K562 (cell line): Measurements from ENCODE around the gene HPSE2. TPM values are rescaled to one million over a fixed set of nuclear protein-coding genes. Genes with fewer than 3 reads are reported as not detected.

Experiments used
- ATAC-seq: fragments of 200-7000 bp; cut with Tn5 transposase; 3 replicates; pipeline ENCODE4 v1.9.1; 2020; ENCODE audit warnings: moderate library complexity
- BruUV-seq: library from RNA; stranded (reverse); fragments of 400-500 nt; replicated peaks from 2 replicates; lab custom pipeline; 2021; lab: Mats Ljungman, UMichigan
- CTCF ChIA-PET: fragments of 300-600 bp; formaldehyde crosslinking; extraction: SDS; loops from one replicate; lab custom pipeline; 2021; ENCODE audit warnings: low intra/inter-chr PET ratio; lab: Yijun Ruan, JAX
- POLR2A ChIA-PET: fragments of 300-600, 350-650 bp; sonication (Branson Sonifier 250); formaldehyde crosslinking; extraction: SDS; loops from one replicate; lab custom pipeline; 2021; ENCODE audit warnings: antibody characterized with exemption, inconsistent platforms; lab: Yijun Ruan, JAX
- DNase-seq, 4 experiments: peaks; one replicate each; pipeline versions ENCODE4 v3.0.0 to v3.0.0-alpha.2; 2011 to 2018; ENCODE audit warnings: low spot score in 3 of 4, mixed read lengths in 3 of 4; ENCODE audit errors: extremely low read depth in 1 of 4
- FAIRE-seq: peaks from 2 replicates; lab custom pipeline; 2011; peaks lifted over from hg19 to GRCh38; lab: Jason Lieb, UNC
- H2AFZ ChIP-seq: 2 replicates; pipeline ENCODE4 v1.6.0; 2011; ENCODE audit warnings: low read depth, low read length, control low read depth, inconsistent platforms
- H3K27ac ChIP-seq: fragments of 200-600 bp; 3 replicates; pipeline ENCODE4 v1.8.0; 2011; ENCODE audit warnings: low read depth, mild to moderate bottlenecking, control low read depth, inconsistent platforms, low read length, moderate library complexity, mixed read lengths; ENCODE audit errors: extremely low read depth
- H3K27me3 ChIP-seq, 2 experiments: fragments of 300-600 bp in 1 of 2; 2 replicates in 1 of 2; 3 replicates in 1 of 2; pipeline versions ENCODE4 v1.6.0 to v1.8.0; 2011; ENCODE audit warnings: inconsistent platforms in 2 of 2, low read length in 2 of 2, mild to moderate bottlenecking in 1 of 2, mixed read lengths in 1 of 2, moderate library complexity in 1 of 2; ENCODE audit not compliant: control insufficient read depth in 2 of 2, insufficient read depth in 2 of 2
- H3K36me3 ChIP-seq: fragments of 300-600 bp; 3 replicates; pipeline ENCODE4 v1.8.0; 2011; ENCODE audit warnings: mild to moderate bottlenecking, low read length, inconsistent platforms; ENCODE audit not compliant: control insufficient read depth, insufficient read depth
- H3K4me1 ChIP-seq, 2 experiments: fragments of 200-600 bp in 1 of 2; replicated peaks in 1 of 2; 2 replicates in 1 of 2; 3 replicates in 1 of 2; pipeline versions ENCODE4 v1.5.1 to v1.8.0; 2011; ENCODE audit warnings: inconsistent platforms in 2 of 2, low read length in 2 of 2, mild to moderate bottlenecking in 1 of 2, mixed read lengths in 1 of 2, moderate library complexity in 1 of 2; ENCODE audit not compliant: control insufficient read depth in 2 of 2, insufficient read depth in 2 of 2
- H3K4me2 ChIP-seq: 2 replicates; pipeline ENCODE4 v1.6.1; 2011; ENCODE audit warnings: low read length, control low read depth, inconsistent platforms, mixed read lengths; ENCODE audit not compliant: insufficient read depth
- H3K4me3 ChIP-seq: fragments of 200-600 bp; sonication (generic), shearing (Covaris generic); 2 replicates; pipeline ENCODE4 v1.5.1; 2016; ENCODE audit warnings: control low read depth, inconsistent platforms
- H3K79me2 ChIP-seq: fragments of 200-600 bp; 3 replicates; pipeline ENCODE4 v1.8.0; 2011; ENCODE audit warnings: low read length, inconsistent platforms; ENCODE audit not compliant: control insufficient read depth, insufficient read depth
- H3K9ac ChIP-seq, 2 experiments: 2 replicates each; pipeline versions ENCODE4 v1.6.0 to v1.6.1; 2011; ENCODE audit warnings: low read depth in 2 of 2, low read length in 2 of 2, control low read depth in 1 of 2, inconsistent platforms in 1 of 2, mild to moderate bottlenecking in 1 of 2, mixed read lengths in 1 of 2; ENCODE audit not compliant: insufficient read depth in 1 of 2
- H3K9me1 ChIP-seq: one replicate; pipeline ENCODE4 v1.6.0; 2011; ENCODE audit warnings: inconsistent platforms, mild to moderate bottlenecking, low read length, moderate library complexity; ENCODE audit not compliant: control insufficient read depth, insufficient read depth
- H3K9me3 ChIP-seq: replicated peaks from 2 replicates; pipeline ENCODE4 v1.5.1; 2011; ENCODE audit warnings: low read depth, low read length, inconsistent platforms; ENCODE audit not compliant: control insufficient read depth, insufficient read depth
- H4K20me1 ChIP-seq: replicated peaks from 2 replicates; pipeline ENCODE4 v1.6.1; 2011; ENCODE audit warnings: low read length, inconsistent platforms, mixed read lengths; ENCODE audit not compliant: control insufficient read depth, insufficient read depth
- EZH2 ChIP-seq: IDR thresholded peaks from 2 replicates; pipeline ENCODE4 v1.6.1; 2012; ENCODE audit warnings: low read depth, mild to moderate bottlenecking, inconsistent platforms, low read length, borderline replicate concordance
- FOXA3 ChIP-seq, 2 experiments: fragments of 450-650 bp in 1 of 2; sonication (generic) in 1 of 2; formaldehyde crosslinking; IDR thresholded peaks in 1 of 2; conservative IDR thresholded peaks in 1 of 2; 2 replicates each; pipeline versions ENCODE4 v1.4.0 to v1.8.0; 2020 to 2022; ENCODE audit warnings: mild to moderate bottlenecking in 2 of 2, missing genetic modification reagents in 1 of 2
- FOXJ2 ChIP-seq: fragments of 200-800 bp; sonication (Bioruptor generic); IDR thresholded peaks from 2 replicates; pipeline ENCODE4 v1.6.1; 2016; ENCODE audit warnings: missing genetic modification characterization, missing compliant biosample characterization
- KDM5B ChIP-seq: fragments of 200-600 bp; sonication (generic); IDR thresholded peaks from 2 replicates; pipeline ENCODE4 v1.6.1; 2012; ENCODE audit warnings: low read depth, mild to moderate bottlenecking, moderate library complexity, low read length, control low read depth, inconsistent platforms; ENCODE audit not compliant: insufficient replicate concordance
- MITF ChIP-seq: IDR thresholded peaks from 2 replicates; pipeline ENCODE4 v1.6.1; 2014; ENCODE audit warnings: antibody characterized with exemption
- NFE2L1 ChIP-seq: fragments of 450-650 bp; IDR thresholded peaks from 2 replicates; pipeline ENCODE4 v1.6.1; 2016; ENCODE audit warnings: missing genetic modification characterization, low read depth, mild to moderate bottlenecking, missing compliant biosample characterization, moderate library complexity, borderline replicate concordance
- NKRF ChIP-seq: fragments of 450-650 bp; IDR thresholded peaks from 2 replicates; pipeline ENCODE4 v1.6.1; 2016; ENCODE audit warnings: borderline replicate concordance
- NR2F6 ChIP-seq: fragments of 450-650 bp; formaldehyde crosslinking; IDR thresholded peaks from 2 replicates; pipeline ENCODE4 v1.4.0; 2020; ENCODE audit warnings: mild to moderate bottlenecking
- POLR2AphosphoS5 ChIP-seq: IDR thresholded peaks from 2 replicates; pipeline ENCODE4 v1.6.1; 2011; ENCODE audit warnings: mild to moderate bottlenecking, low read depth, low read length, moderate library complexity; ENCODE audit not compliant: control insufficient read depth, insufficient read depth
- PYGO2 ChIP-seq: fragments of 450-650 bp; IDR thresholded peaks from 2 replicates; pipeline ENCODE4 v1.6.1; 2016; ENCODE audit warnings: mild to moderate bottlenecking, missing genetic modification characterization, moderate library complexity, missing compliant biosample characterization
- ZNF512 ChIP-seq: IDR thresholded peaks from 2 replicates; pipeline ENCODE4 v1.6.1; 2016; ENCODE audit warnings: missing genetic modification characterization, missing compliant biosample characterization
- WGBS: fragments of 100-300 bp; shearing (Covaris generic); methylation state at CpG from one replicate; pipeline ENCODE4 v1.1.6; 2016; ENCODE audit warnings: low coverage, mixed read lengths; ENCODE audit not compliant: insufficient coverage; ENCODE audit errors: missing lambda C conversion rate; 5-methylcytosine and 5-hydroxymethylcytosine counted together
- in situ Hi-C: fragments of 300-500 bp; cut with MboI; formaldehyde crosslinking; loops from 4 replicates; pipeline ENCODE4 v1.15.0; 2018; ENCODE audit warnings: inconsistent platforms, mixed read lengths
- intact Hi-C: fragments of 100-400 bp; cut with micrococcal nuclease; formaldehyde crosslinking; loops from 2 replicates; pipeline ENCODE4 v1.14.2; 2022
- polyA plus RNA-seq, 8 experiments: library from polyadenylated mRNA; depleted of rRNA in 4 of 8; stranded (reverse) in 5 of 8; unstranded in 3 of 8; fragments of >200 nt; fragmentation: Nextera tagmentation in 2 of 8; fragmentation: Illumina TruSeq in 1 of 8; extraction: Ambion mirVana in 2 of 8; extraction: Trizol in 1 of 8; gene quantifications; 2 replicates each; pipeline versions ENCODE4 v1.2.1 to v1.2.3, GENCODE V29; 2011 to 2014; ENCODE audit warnings: inconsistent platforms in 1 of 8, missing spikeins in 1 of 8
- total RNA-seq, 7 experiments: library from RNA; depleted of rRNA in 6 of 7; stranded (reverse); fragments of >200 nt in 6 of 7; fragmentation: Illumina TruSeq in 2 of 7; extraction: Trizol in 2 of 7; gene quantifications; 2 replicates each; pipeline versions ENCODE4 v1.2.1 to v1.2.3, GENCODE V29; 2011 to 2021; ENCODE audit warnings: low replicate concordance in 1 of 7

The HPSE2 gene
- total and polyA plus RNA-seq, 9 of the 15 experiments (the other 6 are each of a cell fraction or from before 2014, with no cell fraction given): 0.03 to 0.10 (median 0.04) TPM; not detected in 2

GRCh38 chr10:98525969-98526368 is 709.7 kb downstream of the HPSE2 start:
- Histone ChIP-seq H3K36me3 (no peaks in the 10 kb centered on the region), H3K4me3 (no peak overlapping the region), H3K27me3 (peaks cover 0 to 2% of the 10 kb centered on the region in 2 experiments; a peak in 2 of 5 replicates), H3K27ac (no peak overlapping the region), H3K4me1 (no peaks in the 10 kb centered on the region), H3K79me2 (no peaks in the 10 kb centered on the region), H3K9me1 (no peaks in the 10 kb centered on the region), H2AFZ (no peak overlapping the region), H3K9me3 (no peaks in the 10 kb centered on the region), H3K4me2 (no peak overlapping the region), H3K9ac (no peak overlapping the region), H4K20me1 (no peaks in the 10 kb centered on the region)
- no TSS peak for BruUV-seq
- intact Hi-C loops (no loop called here), in situ Hi-C loops (no loop called here)
- WGBS: 0% methylated on average over 3 of the region's 3 CpGs
- TF ChIP-seq KDM5B: no peak
- TF ChIP-seq ZNF512 (tag): no peak
- TF ChIP-seq NR2F6 (CRISPR knock-in tag): no peak
- TF ChIP-seq NFE2L1 (tag): no peak
- TF ChIP-seq FOXJ2: no peak
- TF ChIP-seq MITF: no peak
- TF ChIP-seq EZH2: no peak
- TF ChIP-seq PYGO2: no peak
- TF ChIP-seq POLR2AphosphoS5: no peak
- no peak for TF ChIP-seq NKRF
- no peak for TF ChIP-seq FOXA3 (CRISPR knock-in tag; conservative IDR thresholded peaks at IDR 0.05 in 1 of 2, IDR thresholded peaks at IDR 0.05 in 1 of 2)
- ChIA-PET POLR2A (no interaction called here), CTCF (no interaction called here)
- no peak for FAIRE-seq
- DNase-seq: no peak
- no peak for ATAC-seq
